ENCODE measurements around the gene HSPA8. TPM values are rescaled to one million over a fixed set of nuclear protein-coding genes. Genes with fewer than 3 reads are reported as not detected.

Gene HSPA8
- total and polyA plus RNA-seq, 10 of the 15 experiments (the other 5 are each of a cell fraction or from before 2014, with no cell fraction given): 1,190 to 3,205 (median 2,045) TPM

DNA sequence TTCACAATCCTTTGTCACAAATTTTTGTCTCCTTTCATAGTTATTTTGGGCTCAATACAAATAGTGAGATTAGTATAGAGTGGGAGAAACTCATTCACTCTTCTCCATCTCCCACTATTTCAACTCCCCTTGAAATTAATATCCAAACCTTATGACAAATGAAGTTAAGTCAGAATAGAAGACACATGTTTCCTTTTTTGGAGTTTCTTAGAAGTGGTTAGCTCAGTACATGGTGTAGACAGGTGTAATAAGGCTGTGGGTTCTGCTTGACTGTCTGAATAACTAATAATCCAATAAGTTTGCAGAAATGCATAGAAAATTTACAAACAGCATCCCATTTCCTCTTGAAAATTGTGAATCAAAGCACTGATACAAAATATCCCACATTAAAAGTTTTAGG is 10.8 kb upstream of the HSPA8 start (continued):
- TF ChIP-seq NFIC (IDR thresholded peaks at IDR 0.05; ENCODE audit: low read depth, low read length) (peak; percentile 69; the same call in 1 of the 2 replicates), KAT2A (conservative IDR thresholded peaks at IDR 0.05; ENCODE audit: control insufficient read depth, low read depth, low read length) (no peak), TCF7 (IDR thresholded peaks at IDR 0.05; ENCODE audit: borderline replicate concordance) (peak; percentile 60; the same call in 1 of the 2 replicates), ATF7 (IDR thresholded peaks at IDR 0.05; ENCODE audit: low read depth) (no peak), SREBF1 (IDR thresholded peaks at IDR 0.05; ENCODE audit: low read length) (no peak), MTA2 (IDR thresholded peaks at IDR 0.05; ENCODE audit: low read depth) (no peak), REST (IDR thresholded peaks at IDR 0.05; ENCODE audit: low read depth, low read length) (no peak), RBBP5 (conservative IDR thresholded peaks at IDR 0.05) (no peak), CREB1 (IDR thresholded peaks at IDR 0.05; ENCODE audit: low read depth) (no peak), PAX8 (IDR thresholded peaks at IDR 0.05) (no peak), SUPT20H (IDR thresholded peaks at IDR 0.05; ENCODE audit: borderline replicate concordance, control insufficient read depth, low read depth, low read length) (no peak), NR2C1 (IDR thresholded peaks at IDR 0.05) (no peak), YBX1 (IDR thresholded peaks at IDR 0.05) (no peak), FOXM1 (IDR thresholded peaks at IDR 0.05; ENCODE audit: low read depth, low read length) (no peak), NBN (IDR thresholded peaks at IDR 0.05) (no peak), SUZ12 (IDR thresholded peaks at IDR 0.05; ENCODE audit: unreplicated experiment) (no peak), MXI1 (IDR thresholded peaks at IDR 0.05; ENCODE audit: low read depth, low read length) (no peak)
- TF ChIP-seq, protein P1, sequence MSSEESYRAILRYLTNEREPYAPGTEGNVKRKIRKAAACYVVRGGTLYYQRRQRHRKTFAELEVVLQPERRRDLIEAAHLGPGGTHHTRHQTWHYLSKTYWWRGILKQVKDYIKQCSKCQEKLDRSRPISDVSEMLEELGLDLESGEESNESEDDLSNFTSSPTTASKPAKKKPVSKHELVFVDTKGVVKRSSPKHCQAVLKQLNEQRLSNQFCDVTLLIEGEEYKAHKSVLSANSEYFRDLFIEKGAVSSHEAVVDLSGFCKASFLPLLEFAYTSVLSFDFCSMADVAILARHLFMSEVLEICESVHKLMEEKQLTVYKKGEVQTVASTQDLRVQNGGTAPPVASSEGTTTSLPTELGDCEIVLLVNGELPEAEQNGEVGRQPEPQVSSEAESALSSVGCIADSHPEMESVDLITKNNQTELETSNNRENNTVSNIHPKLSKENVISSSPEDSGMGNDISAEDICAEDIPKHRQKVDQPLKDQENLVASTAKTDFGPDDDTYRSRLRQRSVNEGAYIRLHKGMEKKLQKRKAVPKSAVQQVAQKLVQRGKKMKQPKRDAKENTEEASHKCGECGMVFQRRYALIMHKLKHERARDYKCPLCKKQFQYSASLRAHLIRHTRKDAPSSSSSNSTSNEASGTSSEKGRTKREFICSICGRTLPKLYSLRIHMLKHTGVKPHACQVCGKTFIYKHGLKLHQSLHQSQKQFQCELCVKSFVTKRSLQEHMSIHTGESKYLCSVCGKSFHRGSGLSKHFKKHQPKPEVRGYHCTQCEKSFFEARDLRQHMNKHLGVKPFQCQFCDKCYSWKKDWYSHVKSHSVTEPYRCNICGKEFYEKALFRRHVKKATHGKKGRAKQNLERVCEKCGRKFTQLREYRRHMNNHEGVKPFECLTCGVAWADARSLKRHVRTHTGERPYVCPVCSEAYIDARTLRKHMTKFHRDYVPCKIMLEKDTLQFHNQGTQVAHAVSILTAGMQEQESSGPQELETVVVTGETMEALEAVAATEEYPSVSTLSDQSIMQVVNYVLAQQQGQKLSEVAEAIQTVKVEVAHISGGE (CRISPR knock-in tag; IDR thresholded peaks at IDR 0.05): no peak

All from GM12878 (cell line).